Astrocyte of the cerebellum (primary cell): ENCODE results near the gene TMEM97.

ENCODE experiments used
- DNase-seq: peaks from one replicate; pipeline ENCODE4 v3.0.0-alpha.2; 2011; ENCODE audit warnings: low read depth
- H3K4me3 ChIP-seq: 2 replicates; pipeline ENCODE4 v1.5.1; 2011; ENCODE audit warnings: mild to moderate bottlenecking, low read depth, low read length, moderate library complexity
- in situ Hi-C: cut with HindIII; loops from 2 replicates; pipeline ENCODE4 v1.10.0; 2017; ENCODE audit warnings: low sequenced_read_pairs
- TF ChIP-seq, protein P1 (sequence below): IDR thresholded peaks from 2 replicates; pipeline ENCODE4 v1.5.1; 2012; ENCODE audit warnings: low read length, low read depth, moderate library complexity, mild to moderate bottlenecking; ENCODE audit errors: missing control alignments

The TMEM97 gene

DNA sequence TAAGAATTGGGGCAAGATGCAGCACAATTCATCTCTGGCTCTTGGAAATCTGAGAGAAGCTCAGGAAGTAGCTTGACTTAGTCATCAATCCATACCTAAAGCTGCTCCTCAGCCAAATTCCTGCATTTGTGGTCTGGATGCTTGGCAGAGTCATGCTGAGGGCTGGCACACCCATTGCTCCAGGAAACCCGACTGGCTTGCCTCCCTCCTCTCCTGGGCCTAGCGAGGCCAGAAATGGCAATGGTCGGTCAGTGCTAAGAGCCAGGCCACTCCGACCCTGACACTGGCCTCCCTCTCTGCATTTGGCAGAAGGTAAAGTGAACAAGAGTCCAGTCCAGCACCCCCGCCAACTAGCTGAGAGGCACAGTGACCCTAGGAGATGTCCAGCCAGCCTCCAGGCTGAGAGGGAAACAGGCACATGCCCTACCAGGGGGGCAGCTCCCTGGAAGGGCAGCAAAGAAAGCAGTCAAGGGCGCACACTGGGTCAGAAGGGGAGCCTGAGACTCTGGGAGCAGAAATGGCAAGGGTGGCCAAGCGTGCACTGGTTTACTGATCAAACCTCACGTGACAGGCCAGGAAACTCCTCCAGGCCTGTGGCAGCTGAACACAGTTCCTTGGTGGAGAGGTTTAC lies 28.4 kb downstream of the TMEM97 start:
- peak; percentile 94 for DNase-seq
- TF ChIP-seq, protein P1, sequence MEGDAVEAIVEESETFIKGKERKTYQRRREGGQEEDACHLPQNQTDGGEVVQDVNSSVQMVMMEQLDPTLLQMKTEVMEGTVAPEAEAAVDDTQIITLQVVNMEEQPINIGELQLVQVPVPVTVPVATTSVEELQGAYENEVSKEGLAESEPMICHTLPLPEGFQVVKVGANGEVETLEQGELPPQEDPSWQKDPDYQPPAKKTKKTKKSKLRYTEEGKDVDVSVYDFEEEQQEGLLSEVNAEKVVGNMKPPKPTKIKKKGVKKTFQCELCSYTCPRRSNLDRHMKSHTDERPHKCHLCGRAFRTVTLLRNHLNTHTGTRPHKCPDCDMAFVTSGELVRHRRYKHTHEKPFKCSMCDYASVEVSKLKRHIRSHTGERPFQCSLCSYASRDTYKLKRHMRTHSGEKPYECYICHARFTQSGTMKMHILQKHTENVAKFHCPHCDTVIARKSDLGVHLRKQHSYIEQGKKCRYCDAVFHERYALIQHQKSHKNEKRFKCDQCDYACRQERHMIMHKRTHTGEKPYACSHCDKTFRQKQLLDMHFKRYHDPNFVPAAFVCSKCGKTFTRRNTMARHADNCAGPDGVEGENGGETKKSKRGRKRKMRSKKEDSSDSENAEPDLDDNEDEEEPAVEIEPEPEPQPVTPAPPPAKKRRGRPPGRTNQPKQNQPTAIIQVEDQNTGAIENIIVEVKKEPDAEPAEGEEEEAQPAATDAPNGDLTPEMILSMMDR, result no peak
- no peak overlapping the region for H3K4me3 ChIP-seq
- in situ Hi-C loops, result no loop called here

DNA sequence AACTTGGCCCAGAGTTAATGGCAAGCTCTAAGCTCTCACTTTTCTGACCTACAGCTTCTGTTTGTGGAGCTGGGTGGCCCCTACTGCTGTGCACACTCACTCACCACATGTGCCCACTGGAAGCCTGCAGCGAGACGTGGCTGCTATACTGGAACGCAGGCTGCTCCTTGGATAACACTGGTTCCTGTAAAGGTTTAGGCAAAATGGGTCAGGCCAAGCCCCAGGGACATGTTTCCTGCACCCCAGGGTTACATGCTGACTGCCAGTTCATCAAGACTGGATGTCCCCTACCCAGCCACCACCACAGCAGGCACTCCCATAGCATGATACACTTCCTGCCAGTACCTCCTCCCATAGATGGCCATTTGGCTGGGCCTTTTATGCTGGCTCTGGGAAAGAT lies 30.0 kb downstream of the TMEM97 start:
- DNase-seq, result no peak
- in situ Hi-C loops, result no loop called here
- TF ChIP-seq, protein P1, result no peak

DNA sequence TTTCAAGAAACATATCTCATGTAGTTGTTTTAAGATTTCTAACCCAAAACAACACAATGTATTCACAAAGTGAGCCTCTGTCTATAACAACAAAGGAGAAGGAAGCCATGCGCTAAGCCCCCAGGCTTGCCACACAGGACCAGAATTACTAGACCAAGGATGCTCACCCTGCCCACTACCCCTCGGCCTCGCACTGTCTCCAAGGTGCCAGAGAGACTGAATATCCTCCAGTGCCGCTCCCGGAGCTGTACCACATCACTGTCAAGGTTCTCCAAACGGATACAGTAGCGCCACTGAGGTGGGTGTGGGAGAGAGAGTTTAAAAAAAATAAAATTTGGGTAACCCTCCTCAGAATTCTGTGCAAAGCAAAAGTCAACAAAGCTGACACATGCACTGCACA lies 31.3 kb downstream of the TMEM97 start:
- TF ChIP-seq, protein P1, result no peak
- no peak for DNase-seq
- no peak overlapping the region for H3K4me3 ChIP-seq
- in situ Hi-C loops, result no loop called here

More for the DNA sequence above, 30.0 kb downstream of the TMEM97 start:
- no peak overlapping the region for H3K4me3 ChIP-seq

DNA sequence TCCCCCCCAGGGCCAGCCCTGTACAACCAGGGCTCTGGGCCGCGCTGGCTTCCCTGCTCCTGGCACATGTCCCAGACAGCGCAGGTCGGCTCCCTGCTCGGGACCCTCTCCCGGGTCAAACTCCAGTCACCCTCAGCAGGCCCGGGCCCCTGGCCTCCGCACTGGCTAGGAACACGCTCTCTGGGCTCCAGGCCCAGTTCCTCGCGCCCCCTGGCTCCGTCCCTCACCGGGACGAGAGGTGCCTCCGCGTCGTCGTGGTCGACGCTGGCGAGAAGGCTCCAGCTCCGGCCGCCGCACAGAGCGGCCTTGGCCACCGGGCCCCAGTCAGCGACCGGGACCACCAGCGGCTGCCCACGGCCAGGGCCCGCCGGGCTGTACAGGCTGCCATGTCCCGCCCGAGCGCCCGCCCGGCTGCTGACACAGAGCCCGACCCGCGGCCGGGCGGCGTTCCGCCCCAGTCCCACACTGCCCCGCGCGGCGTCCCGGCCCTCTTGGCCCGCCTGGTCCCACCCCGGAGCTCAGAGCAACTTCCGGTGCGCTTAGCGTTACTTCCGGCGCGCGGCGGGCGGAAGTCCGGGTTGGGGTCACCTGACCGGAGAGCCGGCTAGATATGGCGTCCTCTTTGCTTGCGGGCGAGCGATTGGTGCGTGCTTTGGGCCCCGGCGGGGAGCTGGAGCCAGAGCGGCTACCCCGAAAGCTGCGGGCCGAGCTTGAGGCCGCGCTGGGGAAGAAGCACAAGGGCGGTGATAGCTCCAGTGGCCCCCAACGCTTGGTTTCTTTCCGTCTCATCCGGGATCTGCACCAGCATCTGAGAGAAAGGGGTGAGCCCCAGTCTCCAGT lies 38.3 kb downstream of the TMEM97 start, which contains the start of gene POLDIP2:
POLDIP2 (minus strand) TSS at position 467 of the 840 bp plus-strand sequence; CDS start at position 388, 79 bp downstream.
- peak within 1 kb of the TSS; percentile 95 for H3K4me3 ChIP-seq
- TF ChIP-seq, protein P1, result no peak
- DNase-seq, result peak; percentile 85
- in situ Hi-C loops, result no loop called here

DNA sequence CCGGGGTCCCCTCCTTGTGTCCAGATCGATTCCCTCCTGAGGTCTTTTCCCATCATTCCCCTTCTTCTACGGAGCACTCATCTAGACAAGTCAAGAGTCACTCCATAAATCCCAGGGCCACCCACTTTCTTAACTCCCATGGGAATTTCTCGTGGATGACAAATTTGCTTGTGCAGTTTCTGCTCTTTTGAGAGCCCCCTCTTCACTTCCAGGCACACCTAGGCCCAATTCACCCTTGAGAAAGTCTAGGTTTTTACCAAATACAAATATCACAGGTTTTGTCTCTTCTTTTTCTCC lies 38.8 kb downstream of the TMEM97 start:
- in situ Hi-C loops, result no loop called here
- TF ChIP-seq, protein P1, result no peak
- DNase-seq, result no peak
- peak overlapping the region; percentile 95 for H3K4me3 ChIP-seq

DNA sequence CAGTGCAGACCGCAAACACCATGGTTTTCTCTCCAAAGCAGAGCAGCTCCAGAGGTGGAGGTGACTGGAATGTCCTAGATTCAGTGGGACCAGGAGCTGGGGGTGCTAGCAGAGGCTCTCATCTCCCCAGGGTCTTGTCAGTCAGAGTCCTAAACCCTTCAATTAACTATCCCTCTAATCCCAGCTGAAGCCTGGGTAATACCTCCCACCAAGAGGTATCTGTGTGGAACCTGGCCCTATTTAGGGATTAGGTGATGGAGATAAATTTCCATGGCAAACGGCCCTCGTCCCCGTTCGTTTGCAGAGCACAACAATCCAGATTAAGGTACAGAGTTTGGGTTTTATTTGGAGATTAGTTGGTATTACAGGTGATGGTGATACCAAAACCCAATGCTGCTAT lies 44.2 kb downstream of the TMEM97 start:
- H3K4me3 ChIP-seq, result no peak overlapping the region
- no peak for DNase-seq
- TF ChIP-seq, protein P1, result no peak
- in situ Hi-C loops, result no loop called here
